Stimulated activated CD4-positive, alpha-beta T cell treated with anti-CD3 and anti-CD28 coated beads, TNF-alpha, amount 100 ng/mL, for 48 hours (primary cell): ENCODE measurements around the gene MYO7B.

ENCODE experiments used
- DNase-seq, 3 donors: peaks; one replicate each; pipeline ENCODE4 v3.0.0-alpha.2; 2020; ENCODE audit warnings: low read depth in 3 of 3

Gene MYO7B

DNA sequence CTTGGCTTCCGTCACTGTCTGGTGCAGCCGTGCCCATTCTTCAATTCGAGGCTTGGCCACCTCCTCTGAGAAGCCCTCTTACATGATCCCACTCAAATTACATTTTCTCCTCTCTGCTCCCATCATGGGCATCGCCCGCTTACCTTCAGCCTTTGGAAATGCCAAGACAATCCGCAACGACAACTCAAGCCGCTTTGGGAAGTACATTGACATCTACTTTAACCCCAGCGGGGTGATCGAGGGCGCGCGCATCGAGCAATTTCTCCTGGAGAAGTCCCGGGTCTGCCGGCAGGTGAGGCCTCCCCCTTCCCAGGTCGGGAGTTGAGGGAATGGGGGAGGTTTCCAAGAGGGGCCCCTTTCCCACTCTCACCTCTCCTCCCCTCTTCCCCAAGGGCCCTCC, 38.3 kb downstream of the MYO7B start:
- DNase-seq = no peak

DNA sequence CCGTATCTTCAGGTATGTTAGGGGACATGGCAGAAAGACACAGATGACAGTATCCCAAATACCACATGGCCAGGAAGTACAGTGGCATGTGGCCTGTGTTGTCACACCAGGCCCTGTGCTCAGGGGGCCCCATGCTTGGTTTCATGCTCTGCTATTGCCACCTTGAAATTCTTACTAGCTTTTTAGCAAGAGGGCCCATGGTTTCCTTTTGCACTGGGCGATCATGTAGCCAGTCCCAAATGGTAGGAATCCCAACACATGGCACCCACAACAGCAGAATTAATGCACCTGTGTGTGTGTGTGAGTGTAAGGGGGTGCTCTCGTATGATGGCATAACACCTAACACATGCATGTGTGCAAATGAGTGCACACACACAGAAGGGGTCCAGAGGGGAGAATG, 39.2 kb downstream of the MYO7B start:
- DNase-seq = no peak

DNA sequence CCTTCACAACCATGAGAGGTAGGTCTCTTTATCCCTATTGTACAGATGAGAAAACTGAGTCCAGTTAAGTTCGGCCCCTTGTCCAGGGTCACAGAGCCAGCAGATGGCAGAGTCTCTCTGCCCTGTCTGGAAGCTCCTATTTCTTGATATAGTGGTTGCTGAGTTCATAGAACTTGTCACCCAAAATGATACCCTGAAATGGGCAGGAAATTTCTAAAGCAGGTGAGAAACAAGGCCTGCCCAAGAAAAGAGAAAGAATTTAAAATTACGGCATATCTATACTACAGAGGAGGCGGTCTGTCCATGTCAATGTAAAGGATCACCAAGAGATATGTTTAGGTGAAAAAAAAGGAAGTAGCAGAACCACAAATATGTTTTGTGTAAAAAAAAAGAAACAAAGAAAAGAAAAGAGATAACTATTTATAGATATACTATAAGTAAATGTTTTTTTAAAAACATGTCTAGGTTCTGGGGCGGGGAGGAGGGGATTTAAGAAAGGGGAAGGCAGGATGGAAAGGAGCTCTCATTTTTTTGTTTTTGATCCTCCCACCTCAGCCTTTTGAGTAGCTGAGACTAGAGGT, 39.8 kb downstream of the MYO7B start:
- no peak for DNase-seq

DNA sequence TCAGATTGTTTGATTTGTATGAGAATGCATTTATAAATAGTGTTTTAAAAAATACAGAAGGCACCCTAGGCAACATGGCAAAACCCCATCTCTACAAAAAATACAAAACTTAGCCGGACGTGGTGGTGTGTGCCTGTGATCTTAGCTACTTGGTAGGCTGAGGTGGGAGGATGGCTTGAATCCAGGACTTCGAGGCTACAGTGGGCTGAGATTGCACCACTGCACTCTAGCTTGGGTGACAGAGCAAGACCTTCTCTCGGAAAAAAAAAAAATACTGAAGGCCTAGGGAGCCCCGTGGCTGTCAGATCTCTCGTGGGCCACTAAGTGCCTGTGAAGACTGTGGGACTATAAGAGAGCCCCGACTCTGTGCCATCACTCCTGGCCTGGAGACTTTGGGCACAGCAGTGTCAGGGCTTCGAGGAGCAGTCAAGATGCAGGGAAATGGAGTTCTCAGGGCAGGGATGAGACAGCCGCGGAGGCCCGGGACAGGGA, 40.5 kb downstream of the MYO7B start:
- no peak for DNase-seq

DNA sequence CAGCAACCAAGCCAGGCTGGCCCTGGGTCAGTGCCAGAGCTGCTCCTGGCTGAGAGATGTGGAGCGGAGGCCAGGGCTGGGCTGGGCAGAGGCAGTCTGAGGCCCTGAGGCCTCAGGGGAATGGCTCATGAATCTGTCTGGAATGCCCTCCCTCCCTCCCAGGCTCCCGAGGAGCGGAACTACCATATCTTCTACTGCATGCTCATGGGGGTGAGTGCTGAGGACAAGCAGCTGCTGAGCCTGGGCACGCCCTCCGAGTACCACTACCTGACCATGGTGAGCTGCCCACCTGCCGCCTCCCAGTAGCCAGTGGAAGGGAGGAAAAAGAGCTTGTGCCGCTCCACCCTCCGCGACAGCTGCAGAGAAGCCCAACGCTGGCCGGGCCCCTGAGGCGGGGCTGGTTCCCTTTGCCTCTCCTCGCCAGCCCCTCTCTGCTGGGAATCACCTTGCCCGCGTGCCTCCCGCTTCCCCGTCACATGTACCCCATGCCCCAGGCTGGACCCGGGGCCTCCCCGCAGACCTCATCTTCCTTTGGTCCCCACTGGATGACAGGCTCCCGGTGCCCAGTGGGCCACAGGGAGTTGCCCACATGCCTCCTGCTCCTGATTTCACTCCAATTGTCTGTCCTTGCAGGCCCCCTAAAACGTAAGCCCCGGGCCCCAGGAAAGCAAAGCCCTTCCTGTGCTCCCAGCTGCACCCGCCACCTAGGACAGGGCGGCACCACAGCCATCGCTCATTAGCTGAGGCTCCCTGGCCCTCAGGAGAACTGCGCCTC, 41.1 kb downstream of the MYO7B start:
- no peak for DNase-seq

DNA sequence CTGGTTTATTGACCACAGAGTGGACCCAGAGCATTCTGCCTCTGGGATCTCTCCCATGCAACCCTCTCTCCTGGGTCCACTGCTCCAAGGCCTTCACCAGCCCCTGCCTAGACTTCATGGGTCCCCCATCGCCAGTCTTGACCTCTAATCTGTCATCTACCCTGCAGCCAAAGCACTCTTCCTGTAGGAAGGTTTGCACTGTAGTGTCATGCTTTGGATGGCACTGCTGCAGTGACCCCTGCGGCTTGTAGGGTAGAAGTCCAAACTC, 41.7 kb downstream of the MYO7B start:
- DNase-seq = no peak

DNA sequence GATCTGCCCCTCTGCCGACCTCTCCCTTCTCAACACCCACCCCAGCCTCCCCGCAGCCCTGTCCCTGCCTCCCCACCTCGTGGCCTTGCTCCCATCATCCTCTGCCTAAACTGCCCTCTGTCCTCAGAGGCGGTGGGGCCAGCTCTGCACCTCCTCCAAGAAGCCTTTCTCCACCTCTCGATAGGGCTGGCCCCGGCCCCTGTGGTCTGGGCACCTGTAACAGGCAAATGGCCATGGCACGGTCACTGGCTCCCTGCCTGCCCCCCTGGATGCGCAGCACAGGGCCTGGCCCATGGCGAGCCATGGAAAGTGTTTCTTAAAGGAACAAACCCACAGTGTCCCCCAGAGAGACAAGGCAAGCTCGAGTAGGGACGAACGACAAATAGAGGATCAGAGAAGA, 42.0 kb downstream of the MYO7B start:
- DNase-seq = no peak

DNA sequence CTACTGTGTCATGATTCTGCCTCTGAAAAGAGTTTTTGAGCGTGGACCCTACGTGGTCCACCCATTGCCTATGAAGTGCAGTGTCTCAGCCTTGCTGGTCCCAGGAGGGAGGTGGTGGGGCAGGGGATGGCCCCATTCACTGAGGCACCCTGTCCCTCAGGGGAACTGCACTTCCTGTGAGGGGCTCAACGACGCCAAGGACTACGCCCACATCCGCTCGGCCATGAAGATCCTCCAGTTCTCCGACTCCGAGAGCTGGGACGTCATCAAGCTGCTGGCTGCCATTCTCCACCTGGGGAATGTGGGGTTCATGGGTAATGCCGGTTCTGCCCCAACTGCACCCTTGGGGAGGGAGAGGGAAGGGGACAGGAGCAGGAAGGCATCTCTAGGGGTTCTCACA, 42.5 kb downstream of the MYO7B start:
- no peak for DNase-seq

DNA sequence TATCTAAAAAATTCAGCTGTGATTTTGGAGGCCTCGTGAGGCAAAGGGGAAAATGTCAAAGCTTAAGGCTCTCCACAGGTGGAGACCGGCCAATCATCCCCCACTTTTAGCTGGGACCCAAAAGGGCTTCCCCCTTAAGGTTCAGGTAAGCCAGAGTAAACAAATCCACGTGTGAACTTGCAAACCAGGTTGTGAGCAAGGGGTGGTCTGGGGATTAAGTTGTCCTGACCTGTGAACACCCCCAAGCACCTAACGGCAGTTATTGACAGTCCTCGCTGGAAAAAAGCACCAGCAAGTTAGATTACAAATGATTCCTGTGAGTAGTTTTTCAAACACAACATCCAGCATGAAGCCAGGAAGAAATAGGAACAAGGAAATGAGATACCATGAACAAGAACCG, 42.9 kb downstream of the MYO7B start:
- DNase-seq = no peak

DNA sequence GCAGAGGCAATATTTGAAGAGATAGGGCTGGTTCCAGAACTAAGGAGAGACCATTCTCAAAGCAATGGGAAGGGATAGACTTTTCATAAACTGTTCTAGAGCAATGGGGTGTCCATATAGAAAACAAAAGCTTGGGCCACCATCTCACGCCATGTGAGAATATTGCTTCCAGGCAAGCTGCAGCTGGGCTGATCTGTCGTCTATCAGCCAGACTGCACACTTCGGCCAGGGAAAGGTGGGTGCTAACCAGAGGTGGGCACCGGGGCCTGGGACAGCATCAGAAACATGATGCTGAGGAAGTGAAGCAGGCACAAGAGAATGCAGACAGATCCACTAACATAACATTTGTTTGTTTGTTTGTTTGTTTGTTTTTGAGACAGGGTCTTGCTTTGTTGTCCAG, 43.7 kb downstream of the MYO7B start:
- no peak for DNase-seq

DNA sequence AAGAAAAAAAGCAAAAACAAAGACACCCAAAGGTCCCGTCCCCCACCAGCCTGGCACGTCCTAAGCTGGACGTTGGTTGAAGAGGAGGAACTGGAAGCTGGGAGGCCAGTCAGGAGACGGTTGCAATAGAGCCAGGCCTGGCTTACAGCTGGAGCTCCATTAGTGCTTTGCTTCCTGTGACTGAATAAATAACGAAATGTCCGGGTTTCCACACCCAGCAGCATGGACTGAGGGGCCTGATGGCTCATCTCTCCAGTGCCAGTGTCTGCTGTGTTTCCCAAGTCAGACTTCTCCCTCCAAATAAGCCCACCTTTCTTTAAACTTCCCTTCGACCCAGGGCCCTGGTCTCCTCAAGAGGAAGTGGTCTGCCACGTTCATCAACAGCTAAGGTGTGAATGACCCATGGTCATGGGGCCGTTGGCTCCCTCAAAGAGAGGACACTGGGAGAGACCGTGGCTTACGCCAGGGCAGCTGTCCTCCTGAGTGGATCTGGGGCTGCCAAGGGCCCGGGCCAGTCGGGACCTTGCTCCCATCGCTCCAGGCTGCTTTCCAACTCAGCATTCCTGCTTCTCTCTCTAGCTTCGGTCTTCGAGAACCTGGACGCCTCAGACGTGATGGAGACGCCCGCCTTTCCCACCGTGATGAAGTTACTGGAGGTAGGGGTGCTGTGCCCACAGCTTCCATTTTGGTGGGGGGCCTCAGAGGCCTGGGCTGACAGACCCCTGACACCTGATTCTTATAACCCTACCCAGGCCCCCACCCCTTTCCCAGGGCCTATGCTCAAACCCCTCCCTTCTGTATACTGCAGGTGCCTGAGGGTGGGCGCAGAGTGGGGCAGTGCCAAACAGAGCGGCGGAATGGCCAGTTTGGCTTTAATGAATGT, 44.9 kb downstream of the MYO7B start:
- no peak for DNase-seq

DNA sequence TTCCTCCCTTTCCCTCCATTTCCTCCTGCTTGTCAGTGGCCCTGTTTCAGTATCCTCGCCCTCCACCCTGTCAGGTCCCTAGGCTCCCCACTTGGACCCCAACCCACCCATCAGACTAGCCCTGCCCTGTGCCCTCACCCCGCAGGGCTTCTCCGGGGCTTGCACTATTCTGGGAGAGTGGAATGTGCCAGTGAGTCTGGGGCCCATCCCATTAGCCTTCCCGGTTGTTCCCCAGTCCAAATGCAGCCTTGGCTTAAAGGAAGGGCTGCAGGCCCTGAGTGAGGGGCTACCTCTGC, 45.5 kb downstream of the MYO7B start:
- no peak for DNase-seq

DNA sequence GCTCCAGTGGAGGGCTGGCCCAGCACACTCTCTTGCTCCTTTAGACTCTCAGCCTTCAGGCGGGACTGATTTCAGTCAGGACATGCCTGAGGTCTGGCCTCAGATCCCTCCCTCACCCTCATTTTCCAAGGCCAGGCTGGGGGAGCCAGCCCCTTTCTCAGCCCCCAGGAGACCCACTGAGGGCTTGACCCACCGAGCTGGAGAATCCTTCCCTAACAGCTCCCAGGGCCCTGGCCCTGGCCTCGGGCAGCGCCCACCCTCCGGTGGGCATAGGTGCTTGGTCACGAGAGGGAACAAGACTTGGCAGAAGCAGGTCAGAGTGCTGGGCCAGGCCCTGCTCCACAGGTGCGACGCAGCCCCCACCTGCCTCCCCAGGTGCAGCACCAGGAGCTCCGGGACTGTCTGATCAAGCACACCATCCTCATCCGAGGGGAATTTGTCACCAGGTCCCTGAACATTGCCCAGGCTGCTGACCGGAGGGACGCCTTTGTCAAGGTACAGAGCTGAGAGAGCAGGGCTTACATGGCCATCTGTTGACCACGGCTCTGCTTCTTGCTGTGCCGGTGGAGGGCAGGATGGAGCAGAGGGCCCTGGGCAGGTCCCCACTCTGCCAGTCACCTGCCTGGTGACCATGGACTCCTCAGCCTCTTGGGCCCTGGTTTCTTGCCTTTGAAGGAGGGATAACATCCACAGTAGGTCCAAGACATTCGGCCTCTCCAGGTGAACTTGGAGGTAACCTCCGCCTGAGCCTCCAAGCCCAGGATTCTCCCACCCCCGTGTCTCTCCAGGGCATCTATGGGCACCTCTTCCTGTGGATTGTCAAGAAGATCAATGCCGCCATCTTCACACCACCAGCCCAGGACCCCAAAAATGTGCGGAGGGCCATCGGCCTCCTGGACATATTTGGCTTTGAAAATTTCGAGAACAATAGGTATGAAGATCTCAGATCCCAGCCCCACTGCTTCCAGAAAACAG, 46.3 kb downstream of the MYO7B start:
- no peak for DNase-seq

DNA sequence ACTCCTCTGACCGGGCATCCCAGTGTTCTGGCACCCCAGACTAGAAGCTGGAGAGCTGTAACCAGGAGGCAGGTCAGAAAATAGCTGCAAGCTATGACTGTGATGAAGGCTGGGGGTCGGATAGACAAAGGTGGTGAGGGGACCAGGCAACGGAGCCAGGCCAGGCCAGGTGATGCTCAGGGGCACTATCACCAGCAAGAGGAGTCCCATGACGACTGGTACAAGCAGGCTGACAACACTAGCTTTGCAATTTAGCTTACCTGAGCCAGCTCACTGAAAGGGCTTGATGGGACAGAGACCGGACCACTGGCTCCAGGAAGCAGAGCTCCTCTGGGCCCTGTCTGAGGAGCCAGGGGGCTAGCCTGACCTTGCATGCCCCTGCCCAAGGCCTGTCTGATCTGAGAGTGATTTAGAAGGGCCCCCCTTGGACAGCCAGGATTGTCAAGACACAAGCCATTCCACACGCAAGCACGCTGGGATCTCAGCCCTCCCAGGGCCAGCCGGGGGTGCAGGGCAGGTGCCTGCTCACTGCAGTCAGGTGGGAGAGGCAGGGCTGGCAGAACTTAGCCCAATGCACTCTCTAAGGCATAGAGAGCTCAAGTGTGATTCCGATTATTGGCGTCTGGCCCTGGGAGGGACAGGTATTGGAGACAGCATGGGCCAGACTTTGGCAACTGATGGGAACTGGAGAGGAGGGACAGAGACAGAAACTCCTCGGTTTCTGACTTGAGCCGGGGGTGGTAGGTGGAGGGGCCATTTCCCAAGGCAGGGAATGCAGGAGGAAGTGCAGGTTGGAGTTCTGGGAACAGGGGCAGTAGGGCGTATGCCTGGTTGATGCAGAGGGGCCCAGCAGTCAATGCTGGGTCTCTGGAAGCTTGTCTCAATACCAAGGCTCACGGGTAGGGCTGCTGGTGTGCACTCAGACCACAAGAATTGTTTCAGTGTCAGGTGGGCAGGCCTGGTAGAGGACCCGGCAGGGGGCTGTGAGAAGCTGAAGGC, 47.7 kb downstream of the MYO7B start:
- DNase-seq = no peak

DNA sequence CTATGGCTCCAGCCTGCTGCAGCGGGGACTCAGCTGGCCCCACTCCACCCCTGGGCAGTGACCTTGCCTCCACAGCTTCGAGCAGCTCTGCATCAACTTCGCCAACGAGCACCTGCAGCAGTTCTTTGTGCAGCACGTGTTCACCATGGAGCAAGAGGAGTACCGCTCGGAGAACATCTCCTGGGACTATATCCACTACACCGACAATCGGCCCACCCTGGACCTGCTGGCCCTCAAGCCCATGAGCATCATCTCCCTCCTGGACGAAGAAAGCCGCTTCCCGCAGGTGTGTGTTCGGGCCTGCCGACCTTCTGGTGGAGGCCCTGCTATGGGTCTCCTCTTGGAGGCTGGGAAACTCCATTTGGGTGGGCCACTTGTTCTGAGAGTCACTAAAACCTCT, 48.6 kb downstream of the MYO7B start:
- DNase-seq = no peak

DNA sequence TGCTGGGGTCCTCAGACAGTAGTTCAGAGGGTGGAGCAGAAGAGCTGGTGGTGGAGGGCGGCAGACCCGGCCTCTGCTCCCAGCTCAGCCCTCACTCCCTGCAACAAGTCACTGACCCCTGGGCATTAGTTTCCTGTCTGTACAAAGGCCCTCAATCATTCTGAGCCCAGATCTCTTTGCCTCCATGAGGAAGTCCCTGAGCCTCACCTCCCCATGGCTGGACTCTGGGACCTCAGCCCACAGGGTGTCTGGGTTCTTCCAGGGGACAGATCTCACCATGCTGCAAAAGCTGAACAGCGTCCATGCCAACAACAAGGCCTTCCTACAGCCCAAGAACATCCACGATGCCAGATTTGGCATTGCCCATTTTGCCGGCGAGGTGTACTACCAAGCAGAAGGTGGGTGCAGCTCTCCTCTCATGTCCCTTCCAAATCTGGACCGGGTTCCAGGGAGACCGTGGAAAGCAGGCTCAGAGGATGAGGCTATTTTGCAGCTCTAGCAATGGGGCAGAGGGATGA, 49.1 kb downstream of the MYO7B start:
- DNase-seq = no peak

DNA sequence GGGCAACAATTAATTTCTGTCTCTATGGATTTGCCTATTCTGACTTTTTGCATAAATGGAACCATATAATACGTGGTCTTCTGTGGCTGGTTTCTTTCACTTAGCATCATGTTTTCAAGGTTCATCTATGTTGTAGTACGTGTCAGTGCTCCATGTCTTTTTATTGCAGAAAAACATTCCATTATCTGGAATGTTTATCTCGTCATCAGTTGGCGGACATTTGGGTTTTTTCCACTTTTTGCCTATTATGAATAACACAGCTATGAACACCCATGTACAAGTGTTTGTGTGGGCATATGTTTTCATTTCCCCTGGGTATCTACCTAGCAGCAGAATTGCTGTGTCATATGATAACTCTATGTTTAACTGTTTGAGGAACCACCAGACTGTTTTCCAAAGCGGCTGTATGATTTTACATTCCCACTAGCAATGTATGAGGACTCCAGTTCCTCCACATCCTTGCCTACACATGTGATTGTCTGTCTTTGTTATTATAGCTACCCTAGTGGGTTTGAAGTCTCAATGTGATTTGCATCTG, 49.9 kb downstream of the MYO7B start:
- DNase-seq = no peak

DNA sequence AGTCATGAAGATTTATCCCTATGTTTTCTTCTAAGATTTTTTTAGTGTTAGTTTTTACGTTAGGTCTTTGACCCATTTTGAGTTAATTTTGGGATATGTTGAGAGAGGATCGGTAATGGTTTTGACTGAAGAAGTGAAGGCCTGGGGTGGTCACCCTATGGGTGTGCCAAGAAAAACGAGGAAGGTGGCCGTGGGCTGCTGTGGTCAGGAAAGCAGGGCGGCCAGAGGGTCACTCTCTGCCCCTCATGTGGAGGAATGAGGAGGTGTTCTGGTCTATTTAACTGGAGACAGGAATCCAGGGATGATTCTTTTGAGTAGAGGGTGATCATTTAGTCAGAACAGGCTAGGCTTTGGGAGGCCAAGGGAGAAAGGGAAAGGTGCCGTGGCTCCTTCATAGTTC, 50.7 kb downstream of the MYO7B start:
- DNase-seq = no peak

DNA sequence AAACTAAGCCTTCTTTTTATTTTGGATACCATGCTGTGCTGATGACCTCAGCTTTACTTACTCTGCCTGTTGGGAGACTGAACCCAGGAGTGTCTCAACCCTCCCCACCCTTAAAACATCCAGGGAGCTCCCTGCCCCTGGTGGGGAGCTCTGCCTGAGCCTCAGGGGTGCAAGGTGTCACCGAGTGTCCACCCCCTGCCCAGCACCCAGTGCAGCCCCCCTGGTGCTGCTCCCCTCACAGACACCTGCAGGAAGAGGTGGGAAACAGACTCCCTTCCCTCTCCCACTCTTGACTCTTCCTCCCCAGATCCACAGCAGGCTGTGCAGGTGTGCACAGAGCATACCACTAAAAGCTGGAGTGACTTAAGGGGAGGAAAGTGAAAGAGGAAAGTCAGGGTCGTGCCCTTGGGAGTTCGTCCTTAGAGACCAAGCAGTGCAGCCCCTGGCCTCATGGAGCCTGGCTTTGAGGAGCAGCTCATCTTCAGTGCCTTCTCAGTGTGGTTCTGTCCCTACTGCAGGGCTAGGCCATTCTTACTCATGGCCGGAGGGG, 51.3 kb downstream of the MYO7B start:
- DNase-seq = no peak

DNA sequence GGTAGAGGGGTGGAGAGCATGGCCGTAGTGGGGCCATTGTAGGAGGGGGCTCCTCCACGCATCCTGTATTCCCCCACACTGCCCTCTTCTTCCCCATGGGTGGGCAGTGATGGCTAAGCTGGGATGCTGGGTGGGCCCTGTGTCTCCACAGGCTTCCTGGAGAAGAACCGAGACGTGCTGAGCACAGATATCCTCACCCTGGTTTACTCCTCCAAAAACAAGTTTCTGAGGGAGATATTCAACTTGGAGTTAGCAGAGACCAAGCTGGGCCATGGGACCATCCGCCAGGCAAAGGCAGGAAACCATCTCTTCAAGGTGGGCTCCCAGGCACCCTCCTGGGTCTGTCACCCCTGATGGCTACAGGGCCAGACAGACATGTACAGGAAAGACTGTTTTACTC, 52.8 kb downstream of the MYO7B start:
- DNase-seq = no peak
